HT-29 (cell line): ENCODE measurements around the gene GABBR2. TPM values are rescaled to one million over a fixed set of nuclear protein-coding genes. Genes with fewer than 3 reads are reported as not detected.
"Not testable (repeated sequence)": the region's sequence is repeated elsewhere in the genome, so short reads cannot be mapped to it uniquely, and the experiment has no call there.

Source experiments
- DNase-seq: peaks from one replicate; pipeline ENCODE4 v3.0.0-alpha.2; 2015; ENCODE audit warnings: low spot score
- total RNA-seq: library from RNA; depleted of rRNA; stranded (reverse); fragments of >200 nt; shearing (Covaris generic); gene quantifications from 2 replicates; pipeline ENCODE4 v1.2.3, GENCODE V29; 2014

The GABBR2 gene
- total RNA-seq, 1 experiment from 2014 or later, result not detected

- peak; percentile 24 for DNase-seq
Measured at GRCh38 chr9:98686961-98687855, 21.5 kb downstream of the GABBR2 start.

DNA sequence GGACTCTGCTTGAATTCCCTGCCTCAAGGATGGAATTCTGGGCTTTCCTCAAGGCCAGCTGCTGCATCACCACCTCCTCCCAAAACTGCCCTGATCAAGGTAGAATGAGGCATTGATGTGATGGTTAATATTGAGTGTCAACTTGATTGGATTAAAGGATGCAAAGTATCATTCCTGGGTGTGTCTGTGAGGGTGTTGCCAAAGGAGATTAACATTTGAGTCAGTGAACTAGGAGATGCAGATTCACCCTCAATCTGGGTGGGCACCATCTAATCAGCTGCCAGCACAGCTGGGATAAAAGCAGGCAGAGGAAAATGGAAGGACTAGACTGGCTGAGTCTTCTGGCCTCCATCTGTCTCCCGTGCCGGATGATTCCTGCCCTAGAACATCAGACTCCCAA lies 23.9 kb downstream of the GABBR2 start:
- DNase-seq, result not testable (repeated sequence)

- DNase-seq, result peak; percentile 35
Measured at GRCh38 chr9:98678244-98678842, 30.4 kb downstream of the GABBR2 start.

DNA sequence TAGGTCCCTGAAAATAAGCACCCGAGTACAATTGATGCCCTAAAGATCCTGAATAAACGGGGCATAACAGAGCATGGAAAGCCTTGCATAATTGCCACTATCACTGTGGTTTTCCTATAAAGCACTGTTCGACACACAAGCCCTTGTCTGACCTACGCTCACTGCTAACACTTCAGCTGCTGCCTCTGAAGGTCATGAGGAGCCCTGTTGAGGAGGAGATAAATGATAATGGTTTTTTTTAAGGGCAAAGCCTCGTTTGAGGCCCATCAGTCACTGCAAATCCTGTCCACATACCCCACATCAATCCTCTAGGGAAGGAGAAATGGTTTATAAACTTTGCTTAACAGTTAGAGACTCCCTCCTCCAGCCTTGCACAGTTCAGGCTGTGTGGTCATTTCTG lies 35.1 kb downstream of the GABBR2 start:
- no peak for DNase-seq

- no peak for DNase-seq
Measured at GRCh38 chr9:98667005-98667640, 41.6 kb downstream of the GABBR2 start.

DNA sequence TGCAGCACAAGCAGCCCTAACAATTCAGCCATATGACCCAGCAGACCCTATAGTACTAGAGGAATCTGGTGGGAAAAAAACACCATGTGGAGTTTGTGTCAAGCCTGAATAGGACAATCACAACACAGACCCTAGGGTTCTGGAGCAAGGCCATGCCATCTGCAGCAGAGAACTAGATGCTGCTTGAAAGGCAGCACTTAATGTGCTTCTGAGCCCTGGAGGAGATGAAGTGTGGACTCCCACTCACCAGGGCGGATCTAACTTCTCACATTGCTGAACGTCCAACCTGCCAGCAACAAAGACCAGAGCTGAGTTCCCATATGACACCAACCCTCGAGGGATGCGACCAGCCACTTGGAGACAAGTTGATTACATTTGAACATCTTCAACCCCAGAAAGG lies 43.2 kb downstream of the GABBR2 start:
- DNase-seq, result no peak

DNA sequence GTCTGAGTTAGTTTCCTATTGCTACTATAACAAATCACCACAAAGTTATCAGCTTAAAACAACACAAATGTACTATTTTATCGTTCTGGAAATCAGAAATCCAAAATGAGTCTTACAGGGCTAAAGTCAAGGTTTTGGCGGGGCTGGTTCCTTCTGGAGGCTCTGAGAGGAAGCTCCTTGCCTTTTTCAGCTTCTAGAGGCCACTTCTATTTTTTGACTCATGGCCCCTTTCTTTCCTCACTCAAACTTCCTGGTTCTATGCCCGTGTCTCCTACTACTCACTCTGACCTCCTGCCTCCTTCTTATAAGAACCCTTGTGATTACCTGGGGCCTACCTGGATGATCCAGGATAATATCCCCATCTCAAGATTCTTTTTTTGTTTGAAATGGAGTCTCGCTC lies 48.2 kb downstream of the GABBR2 start:
- DNase-seq, result no peak

- DNase-seq, result no peak
Measured at GRCh38 chr9:98658951-98659351, 49.8 kb downstream of the GABBR2 start.

DNA sequence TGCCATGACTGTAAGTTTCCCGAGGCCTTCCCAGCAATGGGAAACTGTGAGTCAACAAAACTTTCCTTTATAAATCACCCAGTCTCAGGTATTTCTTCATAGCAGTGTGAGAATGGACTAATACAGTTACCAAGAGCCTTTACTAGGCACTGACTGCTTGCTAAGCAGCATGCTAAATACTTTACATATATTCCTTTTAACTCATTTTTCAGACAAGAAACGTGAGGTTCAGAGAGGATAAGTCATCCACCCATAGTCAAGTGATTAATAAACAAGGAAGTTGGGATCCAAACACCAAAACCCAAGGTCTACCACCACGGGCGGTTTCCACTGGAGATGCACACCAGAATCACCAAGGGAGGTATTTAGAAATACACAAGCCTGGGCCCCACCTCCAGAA lies 50.8 kb downstream of the GABBR2 start:
- DNase-seq, result no peak

- DNase-seq, result no peak
Measured at GRCh38 chr9:98656511-98656910, 52.2 kb downstream of the GABBR2 start.

- not testable (repeated sequence) for DNase-seq
Measured at GRCh38 chr9:98655428-98655827, 53.3 kb downstream of the GABBR2 start.

GRCh38 chr9:98654247-98654646 lies 54.5 kb downstream of the GABBR2 start:
- no peak for DNase-seq

DNA sequence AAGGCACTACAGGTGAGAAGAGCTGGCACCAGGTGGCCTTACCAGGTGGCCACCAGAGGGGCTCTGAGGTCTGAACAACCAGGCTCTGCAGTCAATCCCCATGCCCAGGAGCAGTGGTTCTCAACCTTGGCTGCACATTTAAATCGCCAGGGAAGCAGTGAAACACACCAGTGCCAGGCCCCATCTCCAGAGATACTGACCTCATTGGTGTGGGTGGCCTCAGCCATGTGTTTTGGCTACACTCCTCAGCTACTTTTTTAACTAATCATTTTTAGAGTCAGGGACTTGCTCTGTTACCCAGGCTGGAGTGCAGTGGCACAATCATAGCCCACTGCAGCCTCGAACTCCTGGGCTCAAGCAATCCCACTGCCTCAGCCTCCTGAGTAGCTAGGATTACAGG lies 56.0 kb downstream of the GABBR2 start:
- DNase-seq, result no peak

DNA sequence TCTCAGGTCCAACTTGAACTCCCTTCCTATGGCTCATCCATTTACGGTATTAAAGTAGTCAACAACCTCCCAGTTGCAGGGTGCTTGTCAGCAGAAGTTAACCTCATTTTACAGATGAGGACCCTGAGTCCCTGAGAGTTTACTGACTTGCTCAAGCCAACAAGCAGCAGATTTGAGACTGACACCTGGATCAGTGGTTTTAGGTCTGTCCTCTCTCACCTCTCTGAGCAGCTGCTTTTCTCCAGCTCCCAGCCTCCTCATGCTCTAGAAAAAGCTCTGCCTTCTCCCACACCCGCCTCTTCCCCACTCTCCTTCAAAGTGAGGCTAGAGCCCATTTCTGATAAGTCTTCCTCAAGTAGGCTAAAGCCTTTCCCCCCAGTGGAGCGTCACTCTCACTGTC lies 56.4 kb downstream of the GABBR2 start:
- DNase-seq, result no peak

- no peak for DNase-seq
Measured at GRCh38 chr9:98647236-98647635, 61.5 kb downstream of the GABBR2 start.

GRCh38 chr9:98644011-98644410 lies 64.7 kb downstream of the GABBR2 start:
- DNase-seq, result no peak

DNA sequence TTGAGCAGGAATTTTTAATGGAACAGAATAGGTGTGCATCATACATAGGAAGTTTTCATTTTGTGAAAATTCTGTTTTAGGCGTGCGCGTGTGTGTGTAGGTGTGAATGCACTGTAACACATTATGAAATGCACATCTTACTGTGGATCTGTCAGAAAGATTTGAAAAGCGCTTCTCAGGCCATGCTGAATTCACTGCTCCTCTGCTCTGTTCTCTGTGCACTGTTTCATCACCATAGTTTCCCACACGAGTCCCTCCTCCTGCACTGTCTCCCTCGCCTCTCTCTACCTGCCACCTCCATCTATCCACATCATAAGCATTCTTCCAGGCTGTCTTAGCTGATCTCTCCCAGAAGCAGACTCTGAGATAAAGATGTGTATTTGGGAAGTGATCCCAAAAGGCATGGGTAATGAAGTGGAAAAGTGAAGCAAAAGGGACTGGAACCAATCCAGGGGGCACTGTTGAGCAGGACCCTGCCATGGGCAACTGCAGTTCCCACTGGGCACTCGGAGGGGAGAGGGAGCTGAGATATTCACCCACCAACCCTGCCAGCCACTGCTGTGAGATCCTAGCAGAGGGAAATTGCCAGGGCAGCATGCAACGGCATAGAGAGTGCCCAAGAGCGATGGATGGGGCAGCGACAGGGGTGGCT lies 65.9 kb downstream of the GABBR2 start:
- DNase-seq, result no peak

DNA sequence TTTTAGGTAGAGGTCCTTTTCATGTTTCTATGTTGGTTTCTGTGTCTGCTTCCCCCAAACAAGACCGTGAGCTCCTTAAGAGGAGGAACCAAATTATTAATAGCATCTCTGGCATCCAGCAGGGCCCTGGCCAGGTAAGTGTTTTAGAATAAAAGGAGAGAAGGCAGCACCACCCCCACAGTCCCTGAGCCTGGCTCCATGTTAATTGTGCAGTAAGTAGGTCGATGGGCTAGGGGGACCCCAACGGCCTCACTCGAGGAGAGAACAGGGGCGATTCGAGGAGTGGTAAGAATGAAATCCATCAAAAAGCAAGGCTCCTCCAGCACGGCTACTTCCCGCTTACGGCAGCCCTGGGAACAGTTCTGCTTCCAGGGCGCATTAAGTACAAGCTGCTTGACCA lies 67.0 kb downstream of the GABBR2 start:
- DNase-seq, result no peak

DNA sequence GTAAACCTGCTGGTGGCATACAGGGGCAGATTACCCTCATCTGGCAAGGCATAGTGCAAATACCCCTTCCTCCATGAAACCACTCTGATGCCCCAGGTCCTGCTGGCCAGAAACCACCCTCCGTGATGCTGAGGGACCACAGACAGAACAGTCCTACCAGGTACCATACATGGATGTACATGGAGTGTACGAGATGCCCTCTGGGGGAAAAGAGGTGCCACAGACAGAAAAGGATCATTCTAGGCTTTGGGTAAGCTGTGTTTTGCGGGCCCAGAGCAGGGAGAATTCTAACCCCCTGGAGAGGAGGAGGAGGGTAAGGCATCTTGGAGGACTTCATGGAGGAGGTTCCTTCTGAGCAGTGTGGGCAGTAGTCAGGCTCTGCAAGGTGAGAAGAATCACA lies 68.3 kb downstream of the GABBR2 start:
- DNase-seq, result no peak

DNA sequence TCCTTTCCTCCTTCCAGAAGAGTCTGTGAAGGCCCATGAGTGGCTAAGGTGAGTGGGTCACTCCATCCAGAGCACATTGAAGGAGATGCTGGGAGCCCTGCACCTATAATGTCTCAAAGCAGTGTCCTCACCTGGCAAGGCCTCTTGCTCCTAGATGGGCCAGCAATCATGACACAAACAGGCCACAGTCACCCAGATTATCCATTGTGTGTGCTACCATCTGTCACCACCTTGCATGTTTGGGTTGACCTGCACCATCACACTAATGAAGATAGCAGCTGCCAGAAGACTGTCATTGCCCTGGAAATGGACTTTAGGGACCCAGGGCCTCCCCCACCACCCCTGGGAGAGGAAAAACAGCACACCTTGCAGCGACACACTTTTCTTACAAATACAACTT lies 69.6 kb downstream of the GABBR2 start:
- no peak for DNase-seq

DNA sequence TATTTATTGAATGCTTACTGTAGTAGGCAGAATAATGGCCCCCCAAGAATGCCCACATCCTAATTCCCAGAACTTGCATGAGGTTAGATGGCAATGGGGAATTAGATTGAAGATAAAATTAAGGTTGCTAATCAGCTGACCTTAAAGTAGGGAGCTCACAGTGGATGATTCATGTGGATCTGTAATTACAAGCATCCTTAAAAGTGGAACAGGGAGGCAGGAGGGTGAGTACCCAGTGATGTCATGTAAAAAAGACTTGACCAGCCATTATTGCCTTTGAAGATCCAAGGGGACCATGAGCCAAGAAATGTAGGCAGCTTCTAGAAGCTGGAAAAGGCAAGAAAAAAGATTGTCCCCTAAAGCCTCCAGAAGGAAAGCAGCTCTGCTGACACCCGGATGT lies 71.4 kb downstream of the GABBR2 start:
- DNase-seq, result no peak

GRCh38 chr9:98635374-98635773 lies 73.4 kb downstream of the GABBR2 start:
- no peak for DNase-seq
